Measurements from ENCODE around the gene DDX6. TPM values are rescaled to one million over a fixed set of nuclear protein-coding genes. Genes with fewer than 3 reads are reported as not detected.
"Not testable (repeated sequence)": the region's sequence is repeated elsewhere in the genome, so short reads cannot be mapped to it uniquely, and the experiment has no call there.

DDX6 gene
- total and polyA plus RNA-seq, 4 donors, result 11.3 to 98.4 (median 43.8) TPM

GRCh38 chr11:118728112-118728511, 62.9 kb downstream of the DDX6 start:
- H3K4me3 ChIP-seq (ENCODE audit: low read depth in 1 of 3, low read length in 3 of 3); H3K36me3 ChIP-seq (ENCODE audit: control insufficient read depth in 4 of 4, insufficient read depth in 3 of 4, low read depth in 1 of 4, low read length in 3 of 4); H3K9me3 ChIP-seq (ENCODE audit: control insufficient read depth in 4 of 4, low read length in 3 of 4); H3K9ac ChIP-seq (ENCODE audit: low read depth in 1 of 2, low read length in 2 of 2); H3K27me3 ChIP-seq (ENCODE audit: control insufficient read depth in 4 of 4, insufficient read depth in 4 of 4, low read length in 3 of 4); DNase-seq (ENCODE audit: low spot score); H3K4me1 ChIP-seq (ENCODE audit: control insufficient read depth in 4 of 4, insufficient read depth in 4 of 4, low read length in 3 of 4); H3K27ac ChIP-seq (ENCODE audit: low read depth in 1 of 2, low read length in 2 of 2): not testable (repeated sequence)
- 92% methylated on average over 10 of the region's 10 CpGs for WGBS

GRCh38 chr11:118727721-118728066, 63.3 kb downstream of the DDX6 start:
- H3K36me3 ChIP-seq (ENCODE audit: control insufficient read depth in 4 of 4, insufficient read depth in 3 of 4, low read depth in 1 of 4, low read length in 3 of 4); H3K4me3 ChIP-seq (ENCODE audit: low read depth in 1 of 3, low read length in 3 of 3); H3K9me3 ChIP-seq (ENCODE audit: control insufficient read depth in 4 of 4, low read length in 3 of 4); DNase-seq (ENCODE audit: low spot score); H3K27ac ChIP-seq (ENCODE audit: low read depth in 1 of 2, low read length in 2 of 2); H3K9ac ChIP-seq (ENCODE audit: low read depth in 1 of 2, low read length in 2 of 2); H3K4me1 ChIP-seq (ENCODE audit: control insufficient read depth in 4 of 4, insufficient read depth in 4 of 4, low read length in 3 of 4); H3K27me3 ChIP-seq (ENCODE audit: control insufficient read depth in 4 of 4, insufficient read depth in 4 of 4, low read length in 3 of 4): not testable (repeated sequence)
- peak in 1 of 2 donors; percentile 29 for TF ChIP-seq HNF4A (conservative IDR thresholded peaks at IDR 0.05)
- WGBS, result 56% methylated on average over 2 of the region's 2 CpGs

GRCh38 chr11:118727001-118727720, 63.8 kb downstream of the DDX6 start:
- not testable (repeated sequence) for H3K27me3 ChIP-seq (ENCODE audit: control insufficient read depth in 4 of 4, insufficient read depth in 4 of 4, low read length in 3 of 4); H3K4me1 ChIP-seq (ENCODE audit: control insufficient read depth in 4 of 4, insufficient read depth in 4 of 4, low read length in 3 of 4); H3K9ac ChIP-seq (ENCODE audit: low read depth in 1 of 2, low read length in 2 of 2); H3K27ac ChIP-seq (ENCODE audit: low read depth in 1 of 2, low read length in 2 of 2); H3K4me3 ChIP-seq (ENCODE audit: low read depth in 1 of 3, low read length in 3 of 3); H3K36me3 ChIP-seq (ENCODE audit: control insufficient read depth in 4 of 4, insufficient read depth in 3 of 4, low read depth in 1 of 4, low read length in 3 of 4); DNase-seq (ENCODE audit: low spot score); H3K9me3 ChIP-seq (ENCODE audit: control insufficient read depth in 4 of 4, low read length in 3 of 4)
- WGBS, result 65% methylated on average over 8 of the region's 8 CpGs
- peak in 1 of 2 donors; percentile 23 for TF ChIP-seq HNF4A (conservative IDR thresholded peaks at IDR 0.05)

GRCh38 chr11:118721478-118722015, 69.4 kb downstream of the DDX6 start:
- not testable (repeated sequence) for H3K27ac ChIP-seq (ENCODE audit: low read depth in 1 of 2, low read length in 2 of 2); H3K4me3 ChIP-seq (ENCODE audit: low read depth in 1 of 3, low read length in 3 of 3); H3K9ac ChIP-seq (ENCODE audit: low read depth in 1 of 2, low read length in 2 of 2); H3K36me3 ChIP-seq (ENCODE audit: control insufficient read depth in 4 of 4, insufficient read depth in 3 of 4, low read depth in 1 of 4, low read length in 3 of 4); H3K9me3 ChIP-seq (ENCODE audit: control insufficient read depth in 4 of 4, low read length in 3 of 4); DNase-seq (ENCODE audit: low spot score); H3K4me1 ChIP-seq (ENCODE audit: control insufficient read depth in 4 of 4, insufficient read depth in 4 of 4, low read length in 3 of 4); H3K27me3 ChIP-seq (ENCODE audit: control insufficient read depth in 4 of 4, insufficient read depth in 4 of 4, low read length in 3 of 4)
- WGBS, result 86% methylated on average over 6 of the region's 10 CpGs

- H3K4me1 ChIP-seq (ENCODE audit: control insufficient read depth in 4 of 4, insufficient read depth in 4 of 4, low read length in 3 of 4); H3K27ac ChIP-seq (ENCODE audit: low read depth in 1 of 2, low read length in 2 of 2); H3K27me3 ChIP-seq (ENCODE audit: control insufficient read depth in 4 of 4, insufficient read depth in 4 of 4, low read length in 3 of 4); H3K4me3 ChIP-seq (ENCODE audit: low read depth in 1 of 3, low read length in 3 of 3); H3K9ac ChIP-seq (ENCODE audit: low read depth in 1 of 2, low read length in 2 of 2); H3K9me3 ChIP-seq (ENCODE audit: control insufficient read depth in 4 of 4, low read length in 3 of 4); DNase-seq (ENCODE audit: low spot score); H3K36me3 ChIP-seq (ENCODE audit: control insufficient read depth in 4 of 4, insufficient read depth in 3 of 4, low read depth in 1 of 4, low read length in 3 of 4): not testable (repeated sequence)
- WGBS, result 74% methylated on average over 7 of the region's 9 CpGs
Measured at GRCh38 chr11:118720740-118721139, 70.2 kb downstream of the DDX6 start.

GRCh38 chr11:118720078-118720477, 70.9 kb downstream of the DDX6 start:
- WGBS, result 78% methylated on average over 13 of the region's 13 CpGs
- not testable (repeated sequence) for H3K27ac ChIP-seq (ENCODE audit: low read depth in 1 of 2, low read length in 2 of 2)

GRCh38 chr11:118718562-118718961, 72.4 kb downstream of the DDX6 start:
- WGBS, result 87% methylated on average over 7 of the region's 7 CpGs
- not testable (repeated sequence) for DNase-seq (ENCODE audit: low spot score); H3K4me1 ChIP-seq (ENCODE audit: control insufficient read depth in 4 of 4, insufficient read depth in 4 of 4, low read length in 3 of 4); H3K4me3 ChIP-seq (ENCODE audit: low read depth in 1 of 3, low read length in 3 of 3); H3K9ac ChIP-seq (ENCODE audit: low read depth in 1 of 2, low read length in 2 of 2); H3K9me3 ChIP-seq (ENCODE audit: control insufficient read depth in 4 of 4, low read length in 3 of 4); H3K36me3 ChIP-seq (ENCODE audit: control insufficient read depth in 4 of 4, insufficient read depth in 3 of 4, low read depth in 1 of 4, low read length in 3 of 4); H3K27me3 ChIP-seq (ENCODE audit: control insufficient read depth in 4 of 4, insufficient read depth in 4 of 4, low read length in 3 of 4); H3K27ac ChIP-seq (ENCODE audit: low read depth in 1 of 2, low read length in 2 of 2)

More at GRCh38 chr11:118720078-118720477, 70.9 kb downstream of the DDX6 start:
- not testable (repeated sequence) for H3K36me3 ChIP-seq (ENCODE audit: control insufficient read depth in 4 of 4, insufficient read depth in 3 of 4, low read depth in 1 of 4, low read length in 3 of 4); H3K9me3 ChIP-seq (ENCODE audit: control insufficient read depth in 4 of 4, low read length in 3 of 4); DNase-seq (ENCODE audit: low spot score); H3K9ac ChIP-seq (ENCODE audit: low read depth in 1 of 2, low read length in 2 of 2); H3K4me1 ChIP-seq (ENCODE audit: control insufficient read depth in 4 of 4, insufficient read depth in 4 of 4, low read length in 3 of 4); H3K4me3 ChIP-seq (ENCODE audit: low read depth in 1 of 3, low read length in 3 of 3); H3K27me3 ChIP-seq (ENCODE audit: control insufficient read depth in 4 of 4, insufficient read depth in 4 of 4, low read length in 3 of 4)

- DNase-seq (ENCODE audit: low spot score); H3K36me3 ChIP-seq (ENCODE audit: control insufficient read depth in 4 of 4, insufficient read depth in 3 of 4, low read depth in 1 of 4, low read length in 3 of 4); H3K4me1 ChIP-seq (ENCODE audit: control insufficient read depth in 4 of 4, insufficient read depth in 4 of 4, low read length in 3 of 4); H3K9ac ChIP-seq (ENCODE audit: low read depth in 1 of 2, low read length in 2 of 2); H3K27me3 ChIP-seq (ENCODE audit: control insufficient read depth in 4 of 4, insufficient read depth in 4 of 4, low read length in 3 of 4); H3K4me3 ChIP-seq (ENCODE audit: low read depth in 1 of 3, low read length in 3 of 3); H3K9me3 ChIP-seq (ENCODE audit: control insufficient read depth in 4 of 4, low read length in 3 of 4); H3K27ac ChIP-seq (ENCODE audit: low read depth in 1 of 2, low read length in 2 of 2): not testable (repeated sequence)
- 81% methylated on average over 4 of the region's 4 CpGs for WGBS
Measured at GRCh38 chr11:118717733-118718132, 73.2 kb downstream of the DDX6 start.

All from liver (tissue), 9 donors.